DMS114 treated with DMSO at 0.1 percent for 48 hours (cell line): Measurements from ENCODE around the gene LHX8.

Experiments
- DNase-seq: peaks from one replicate; lab custom pipeline; 2025; ENCODE audit not compliant: unreplicated experiment; lab: John Stamatoyannopoulos, UW

LHX8 gene

GRCh38 chr1:75203415-75204277, 69.5 kb downstream of the LHX8 start:
- DNase-seq = peak; percentile 83

- DNase-seq = no peak
Observed at GRCh38 chr1:75208862-75209261, 74.7 kb downstream of the LHX8 start.
